Head of caudate nucleus (tissue), 42 donors: ENCODE results near the gene ANKMY1.

Experiments
- DNase-seq, 42 donors: peaks; one replicate each; pipeline versions ENCODE4 v3.0.0 to v3.0.0-alpha.2; 2020 to 2021; ENCODE audit warnings: mixed read lengths in 7 of 42
- intact Hi-C: fragments of 100-400 bp; cut with DNase I; formaldehyde crosslinking; loops from one replicate; pipeline ENCODE4 v1.15.0; 2022

The ANKMY1 gene

GRCh38 chr2:240472078-240472790, 85.6 kb downstream of the ANKMY1 start:
- no peak for DNase-seq
- intact Hi-C loops, result no loop called here

GRCh38 chr2:240469740-240470139, 88.0 kb downstream of the ANKMY1 start:
- intact Hi-C loops, result no loop called here
- peak in 3 of 42 donors; percentile 8 to 11 (median 11) for DNase-seq

GRCh38 chr2:240469239-240469636, 88.5 kb downstream of the ANKMY1 start:
- intact Hi-C loops, result no loop called here
- peak in 20 of 42 donors; percentile 3 to 43 (median 16) for DNase-seq

- DNase-seq, result peak in 23 of 42 donors; percentile 1 to 43 (median 16)
- intact Hi-C loops, result no loop called here
These were observed 89.2 kb downstream of the ANKMY1 start for GRCh38 chr2:240468303-240469238.

GRCh38 chr2:240467659-240468302, 90.0 kb downstream of the ANKMY1 start:
- intact Hi-C loops, result no loop called here
- DNase-seq, result peak in 26 of 42 donors; percentile 0 to 43 (median 14)

- peak in 23 of 42 donors; percentile 0 to 40 (median 10) for DNase-seq
- intact Hi-C loops, result no loop called here
These were observed 90.6 kb downstream of the ANKMY1 start for GRCh38 chr2:240467149-240467642.

- intact Hi-C loops, result no loop called here
- DNase-seq, result peak in 23 of 42 donors; percentile 0 to 42 (median 8)
These were observed 91.1 kb downstream of the ANKMY1 start for GRCh38 chr2:240466579-240467148.

GRCh38 chr2:240465765-240466578, 91.8 kb downstream of the ANKMY1 start:
- intact Hi-C loops, result no loop called here
- DNase-seq, result peak in 23 of 42 donors; percentile 0 to 42 (median 10)

- DNase-seq, result peak in 17 of 42 donors; percentile 2 to 39 (median 12)
These were observed 92.5 kb downstream of the ANKMY1 start for GRCh38 chr2:240465268-240465764.

GRCh38 chr2:240464514-240465241, 93.1 kb downstream of the ANKMY1 start:
- DNase-seq, result peak in 21 of 42 donors; percentile 0 to 40 (median 8)
- intact Hi-C loops, result no loop called here

More at GRCh38 chr2:240465268-240465764, 92.5 kb downstream of the ANKMY1 start:
- intact Hi-C loops, result no loop called here

GRCh38 chr2:240463866-240464481, 93.8 kb downstream of the ANKMY1 start:
- peak in 24 of 42 donors; percentile 0 to 37 (median 10) for DNase-seq
- intact Hi-C loops, result no loop called here

- peak in 30 of 42 donors; percentile 0 to 43 (median 12) for DNase-seq
- intact Hi-C loops, result no loop called here
These were observed 94.4 kb downstream of the ANKMY1 start for GRCh38 chr2:240463274-240463865.

GRCh38 chr2:240462707-240463273, 95.0 kb downstream of the ANKMY1 start:
- peak in 22 of 42 donors; percentile 0 to 40 (median 9) for DNase-seq
- intact Hi-C loops, result no loop called here

- DNase-seq, result peak in 30 of 42 donors; percentile 1 to 42 (median 11)
- intact Hi-C loops, result no loop called here
These were observed 95.6 kb downstream of the ANKMY1 start for GRCh38 chr2:240462073-240462706.

- intact Hi-C loops, result no loop called here
- peak in 23 of 42 donors; percentile 1 to 38 (median 12) for DNase-seq
These were observed 96.2 kb downstream of the ANKMY1 start for GRCh38 chr2:240461471-240462072.
